Skin of body (tissue), 2 donors: ENCODE data around the gene NUDT3. TPM values are rescaled to one million over a fixed set of nuclear protein-coding genes. Genes with fewer than 3 reads are reported as not detected.
A peak's percentile ranks its signal among the peaks of the same experiment; 100 is the strongest.
"Not testable (repeated sequence)": the region's sequence is repeated elsewhere in the genome, so short reads cannot be mapped to it uniquely, and the experiment has no call there.

Source experiments
- DNase-seq: peaks from one replicate; lab custom pipeline; 2025; lab: John Stamatoyannopoulos, UW
- total RNA-seq: library from RNA; depleted of rRNA; stranded (reverse); fragments of >200 nt; gene quantifications from one replicate; pipeline ENCODE4 v1.2.3, GENCODE V29; 2014

Gene NUDT3
- total RNA-seq, 1 donor from 2014 or later, result 21.3 TPM

DNA sequence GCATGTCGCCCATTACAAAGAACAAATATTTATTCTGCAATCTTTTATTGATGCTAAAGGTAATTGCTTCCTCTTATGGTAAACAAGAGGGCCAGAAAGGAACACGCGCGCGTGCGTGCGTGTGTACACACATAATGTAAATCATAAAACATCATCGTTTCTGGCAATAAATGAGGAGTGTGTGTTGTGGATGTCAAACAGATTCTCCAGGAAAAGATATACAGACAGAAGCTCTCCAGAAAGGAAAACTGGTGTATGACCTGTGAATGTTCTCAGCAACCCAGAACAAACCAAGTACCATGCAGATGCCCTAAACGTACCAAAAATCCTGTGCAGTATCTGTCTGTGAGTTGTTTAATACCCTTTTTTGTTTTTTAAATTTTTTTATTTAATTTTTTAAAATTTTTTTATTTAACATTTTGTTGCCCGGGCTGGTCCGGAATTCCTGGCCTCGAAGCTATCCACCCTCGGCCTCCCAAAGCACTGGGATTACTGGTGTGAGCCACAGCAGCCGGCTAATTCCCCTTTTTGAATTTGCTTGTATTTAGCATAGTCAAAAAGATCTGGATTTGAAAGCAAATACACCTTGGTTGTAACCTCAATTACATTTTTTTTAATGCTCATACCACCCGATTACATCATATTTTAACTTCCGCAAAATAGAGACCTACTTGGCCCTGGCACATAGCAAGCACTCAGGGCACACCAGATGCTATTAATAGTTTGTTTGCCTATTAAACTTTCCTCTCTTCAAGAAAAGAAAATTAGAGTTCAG is 909 bp upstream of the NUDT3 start:
- DNase-seq, result no peak

DNA sequence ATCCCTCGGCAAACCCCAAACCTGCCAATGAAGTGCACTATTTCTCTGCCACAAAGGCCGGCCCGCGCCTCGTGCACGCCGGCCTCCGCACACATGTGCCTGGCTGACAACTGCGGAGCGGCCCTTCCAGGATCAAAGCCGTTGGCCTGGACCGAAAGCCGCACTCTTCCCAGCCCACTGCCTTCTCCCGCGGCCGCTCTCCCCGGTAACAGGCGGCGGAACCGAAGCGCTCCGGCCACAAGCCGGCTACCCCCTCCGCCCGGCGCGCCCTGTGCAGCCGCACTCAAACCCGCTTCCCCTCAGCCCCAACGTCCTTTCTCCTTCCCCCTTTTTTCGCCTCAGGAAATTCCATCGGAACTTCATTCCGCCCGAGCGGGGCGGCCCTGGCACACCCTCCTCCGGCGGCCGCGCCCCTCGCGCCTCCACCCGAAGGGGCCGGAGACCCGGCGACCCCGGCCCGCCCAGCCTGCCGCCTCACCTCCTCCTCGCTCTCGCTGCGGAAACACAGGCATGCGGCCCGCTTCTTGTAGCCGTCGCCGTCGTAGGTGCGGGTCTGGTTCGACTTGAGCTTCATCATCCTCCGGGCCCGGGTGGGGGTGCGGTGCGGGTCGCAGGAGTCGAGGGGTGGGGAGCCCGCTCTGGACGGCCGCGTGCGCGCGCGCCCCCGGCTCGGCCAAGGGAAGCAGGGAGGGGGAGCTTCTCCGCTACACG is 528 bp downstream of the NUDT3 start:
- DNase-seq, result peak; percentile 49

DNA sequence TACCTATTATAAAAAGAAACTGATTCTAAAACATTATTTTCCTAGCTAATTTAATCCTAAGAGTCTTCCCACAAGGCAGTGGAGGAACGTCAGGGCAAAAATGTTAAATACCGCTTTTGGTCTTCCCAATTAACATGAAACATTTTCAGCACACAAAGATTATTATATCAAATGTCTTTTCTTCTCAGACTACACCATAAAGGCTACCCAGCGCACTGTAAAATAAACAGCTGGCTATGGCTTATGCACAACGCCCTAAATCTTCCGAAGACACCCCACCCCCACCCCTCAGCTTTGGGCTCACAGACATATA is 1.0 kb downstream of the NUDT3 start:
- DNase-seq, result no peak

DNA sequence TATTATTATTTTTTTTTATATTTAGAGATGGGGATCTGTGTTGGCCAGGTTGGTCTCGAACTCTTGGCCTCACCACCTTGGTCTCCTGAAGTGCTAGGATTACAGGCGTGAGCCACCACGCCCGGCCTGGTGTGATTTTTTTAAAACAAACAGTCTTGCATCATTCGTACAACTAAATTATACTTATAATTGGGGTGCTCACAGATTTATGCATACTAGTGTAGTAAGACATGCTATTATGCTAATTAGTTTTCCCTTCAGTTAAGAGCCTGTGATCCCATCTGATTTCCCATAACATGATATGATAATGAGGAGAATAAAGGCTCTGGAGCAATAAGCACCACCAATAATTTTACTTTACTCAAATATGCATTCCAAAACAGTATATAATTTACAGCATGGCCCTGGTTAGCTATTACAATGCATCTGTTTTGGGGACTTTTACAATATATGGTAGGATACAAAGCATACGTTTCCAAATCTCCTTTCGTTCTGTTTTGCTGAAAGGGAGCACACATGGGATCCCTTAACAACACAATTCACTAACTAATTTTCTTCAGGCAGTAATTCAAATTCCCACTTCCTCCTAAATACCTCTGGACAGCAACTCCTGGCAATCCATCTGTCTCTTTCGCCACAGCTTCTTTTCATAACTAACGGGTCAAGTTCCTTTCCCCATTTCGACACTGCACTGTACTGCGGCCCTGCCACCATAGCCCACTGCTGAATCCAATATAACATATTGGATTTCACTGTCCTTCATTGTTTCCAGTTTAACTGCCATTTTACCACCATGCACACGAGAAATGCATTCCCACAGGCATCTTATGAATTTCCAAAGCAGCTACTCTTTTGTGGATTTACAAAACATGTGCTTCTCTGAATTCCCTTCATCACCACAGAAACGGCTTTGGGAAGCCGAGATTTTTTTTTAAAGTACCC is 1.7 kb downstream of the NUDT3 start:
- peak; percentile 53 for DNase-seq

DNA sequence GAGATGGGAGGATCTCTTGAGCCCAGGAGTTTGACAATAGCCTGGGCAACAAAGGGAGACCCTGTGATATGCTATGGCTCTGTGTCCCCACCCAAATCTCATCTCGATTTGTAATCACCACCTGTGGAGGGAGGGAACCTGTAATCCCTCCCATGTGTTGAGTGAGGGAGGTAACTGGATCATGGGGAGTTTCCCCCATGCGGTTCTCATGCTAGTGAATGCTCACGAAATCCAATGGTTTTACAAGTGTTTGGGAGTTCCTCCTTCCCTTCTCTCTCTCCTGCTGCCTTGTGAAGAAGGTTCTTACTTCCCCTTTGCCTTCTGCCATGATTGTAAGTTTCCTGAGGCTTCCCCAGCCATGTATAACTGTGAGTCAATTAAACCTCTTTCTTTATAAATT is 3.4 kb downstream of the NUDT3 start:
- no peak for DNase-seq

DNA sequence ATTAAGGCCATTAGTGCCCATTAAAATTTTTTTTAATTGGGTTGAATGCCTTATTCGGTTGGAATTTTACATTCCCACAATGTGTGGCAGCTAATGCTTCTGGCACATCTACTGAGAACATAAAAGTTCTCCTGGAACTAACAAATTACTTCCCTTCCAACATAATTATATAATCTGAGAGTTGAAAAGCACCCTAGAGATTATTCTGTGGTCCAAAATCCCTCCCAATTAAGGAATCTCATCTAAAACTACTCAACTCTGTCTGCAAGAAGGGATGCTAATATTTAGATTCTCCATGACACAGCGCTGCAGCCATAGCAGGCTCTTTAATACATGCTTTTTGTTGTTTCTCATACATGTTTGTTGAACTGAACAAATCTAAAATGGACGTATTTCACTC is 4.0 kb downstream of the NUDT3 start:
- DNase-seq, result no peak

DNA sequence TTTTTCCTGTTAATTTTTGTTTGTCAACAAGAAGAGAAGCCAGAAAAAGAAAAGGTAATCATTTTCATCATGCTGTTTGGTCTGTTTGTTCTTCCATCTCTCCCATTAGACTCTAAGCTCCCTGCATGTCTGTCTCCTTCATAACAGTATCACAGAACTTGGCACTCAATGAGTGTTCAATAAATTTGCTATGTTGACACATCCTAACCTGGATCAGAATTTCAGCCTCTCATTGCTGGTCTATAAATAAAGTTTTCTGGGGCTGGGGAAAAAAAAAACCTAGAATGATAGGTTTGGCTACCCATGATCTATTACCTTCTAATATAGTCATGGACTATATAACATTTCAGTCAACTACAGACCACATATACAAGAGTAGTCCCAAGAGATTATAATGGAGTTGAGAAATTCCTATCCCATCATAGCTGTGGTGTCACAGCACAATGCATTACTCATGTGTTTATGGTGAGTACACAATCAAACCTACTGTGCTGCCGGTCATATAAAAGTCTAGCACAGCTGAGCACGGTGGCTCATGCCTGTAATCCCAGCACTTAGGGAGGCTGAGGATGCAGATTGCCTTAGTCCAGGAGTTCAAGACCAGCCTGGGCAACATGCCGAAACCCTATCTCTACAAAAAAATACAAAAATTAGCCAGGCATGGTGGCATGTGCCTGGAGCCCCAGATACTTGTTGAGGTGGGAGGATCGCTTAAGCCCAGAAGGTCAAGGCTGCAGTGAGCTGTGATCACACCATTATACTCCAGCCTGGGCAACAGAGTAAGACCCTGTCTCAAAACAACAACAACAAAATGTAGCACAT is 5.9 kb downstream of the NUDT3 start:
- DNase-seq, result peak; percentile 14

DNA sequence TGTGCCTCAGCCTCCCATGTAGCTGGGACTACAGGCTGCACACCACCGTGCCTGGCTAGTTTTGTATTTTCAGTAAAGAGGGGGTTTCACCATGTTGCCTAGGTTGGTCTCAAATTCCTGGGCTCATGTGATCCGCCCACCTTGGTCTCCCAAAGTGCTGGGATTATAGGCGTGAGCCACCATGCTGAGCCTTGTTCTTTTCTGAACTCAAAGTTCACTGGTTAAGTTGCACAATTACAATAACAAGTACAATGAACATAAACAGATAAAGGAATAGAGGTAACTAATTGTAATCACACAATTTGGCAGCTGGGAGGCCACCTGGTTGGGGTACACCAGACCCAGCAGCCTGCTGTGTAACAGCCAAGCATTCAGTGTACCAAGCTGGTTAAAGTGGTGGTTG is 6.7 kb downstream of the NUDT3 start:
- no peak for DNase-seq

DNA sequence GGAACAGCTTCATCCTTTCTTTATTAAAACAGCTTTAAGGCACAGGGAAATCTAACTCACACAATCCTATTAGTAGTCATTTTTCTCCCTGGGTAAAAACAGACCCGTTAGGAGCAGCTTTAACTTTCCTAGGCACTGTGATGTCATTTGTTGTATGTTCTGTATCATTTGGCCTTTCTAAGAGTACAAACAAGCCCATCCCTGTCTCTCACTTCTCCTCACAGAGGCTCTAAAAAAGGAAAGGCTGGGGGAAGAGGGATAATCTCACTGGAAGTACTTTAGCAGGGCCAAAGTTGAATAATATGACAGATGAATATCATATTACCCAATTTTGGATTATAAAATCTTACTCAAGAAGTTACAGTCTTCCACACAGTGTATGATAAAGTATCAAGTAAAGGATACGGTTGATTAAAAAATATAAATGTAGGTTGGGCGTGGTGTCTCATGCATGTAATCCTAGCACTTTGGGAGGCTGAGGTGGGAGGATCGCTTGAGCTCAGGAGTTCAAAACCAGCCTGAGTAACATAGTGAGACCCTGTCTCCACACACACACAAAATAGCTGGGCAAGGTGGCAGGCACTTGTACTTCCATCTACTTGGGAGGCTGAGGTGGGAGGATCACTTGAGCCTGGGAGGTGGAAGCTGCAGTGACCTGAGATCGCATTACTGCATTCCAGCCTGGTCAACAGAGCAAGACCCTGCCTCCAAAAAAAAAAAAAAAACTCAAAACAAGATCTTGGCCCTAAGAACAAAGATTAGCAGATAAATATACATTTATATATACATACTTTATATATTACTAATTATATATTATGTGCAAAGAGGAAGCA is 7.9 kb downstream of the NUDT3 start:
- no peak for DNase-seq

DNA sequence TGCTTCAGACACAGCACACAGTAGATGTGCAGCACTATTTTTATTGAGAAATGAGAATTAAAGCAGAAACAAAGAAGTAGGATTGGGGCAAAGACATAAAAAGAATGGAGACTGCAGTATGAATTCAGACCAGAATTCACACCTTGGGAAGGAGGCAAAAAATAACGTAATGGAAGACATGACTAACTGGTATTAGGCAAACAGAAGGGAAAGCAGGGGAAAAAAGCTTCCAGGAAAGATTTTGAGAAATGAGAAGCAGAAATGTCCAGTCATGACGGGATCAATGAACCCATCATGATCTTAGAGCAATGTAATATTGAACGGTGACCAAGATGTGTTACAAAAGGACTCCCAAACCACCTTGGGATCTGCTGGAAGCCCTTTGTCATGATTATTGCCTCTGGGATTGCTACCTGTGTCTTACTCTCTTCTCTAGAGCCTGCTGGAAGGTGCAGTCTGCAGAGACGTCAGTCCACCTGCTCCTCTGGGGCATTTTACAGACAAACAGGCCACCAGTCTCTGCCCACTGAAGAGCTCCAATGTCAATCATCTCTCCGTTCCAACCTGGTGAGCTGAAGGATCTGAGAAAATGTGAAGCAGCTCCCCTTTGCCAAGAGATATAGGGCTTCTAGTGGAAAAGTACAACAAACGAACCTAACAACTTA is 8.7 kb downstream of the NUDT3 start:
- no peak for DNase-seq

DNA sequence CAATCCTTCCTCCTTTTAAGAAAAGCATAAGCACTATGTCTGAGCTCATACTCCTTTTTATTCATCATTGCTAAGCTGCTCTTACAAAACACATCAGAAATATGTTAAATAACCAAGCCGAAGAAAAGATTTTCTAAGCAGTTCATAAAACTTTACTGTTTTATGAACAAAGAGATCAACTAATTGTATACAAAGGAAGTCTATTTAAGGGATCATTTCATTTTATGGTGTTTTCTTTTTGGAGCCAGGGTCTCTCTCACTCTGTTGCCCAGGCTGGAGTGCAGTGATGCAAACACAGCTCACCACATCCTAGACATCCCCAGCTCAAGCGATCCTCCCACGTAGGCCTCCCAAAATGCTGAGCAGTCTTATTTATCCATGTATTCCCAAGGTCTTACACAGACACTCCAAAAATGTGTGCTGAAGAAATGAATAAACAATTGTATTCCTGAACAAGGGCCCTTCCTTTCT is 9.3 kb downstream of the NUDT3 start:
- no peak for DNase-seq

DNA sequence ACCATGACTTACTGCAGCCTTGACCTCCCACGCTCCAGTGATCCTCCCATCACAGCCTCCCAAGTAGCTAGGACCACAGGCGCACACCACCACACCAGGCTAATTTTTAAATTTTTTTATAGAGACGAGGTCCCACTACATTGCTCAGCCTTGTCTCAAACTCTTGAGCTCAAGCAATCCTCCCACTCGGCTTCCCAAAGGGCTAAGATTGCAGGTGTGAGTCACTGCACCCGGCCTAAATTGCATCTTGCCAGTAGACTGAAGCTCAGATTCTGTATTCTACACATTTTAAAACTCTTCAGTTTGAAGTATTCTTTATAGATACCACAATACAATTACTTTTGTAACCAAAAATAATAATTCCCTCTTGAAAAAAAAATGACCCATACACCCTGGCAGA is 11.4 kb downstream of the NUDT3 start:
- DNase-seq, result no peak

DNA sequence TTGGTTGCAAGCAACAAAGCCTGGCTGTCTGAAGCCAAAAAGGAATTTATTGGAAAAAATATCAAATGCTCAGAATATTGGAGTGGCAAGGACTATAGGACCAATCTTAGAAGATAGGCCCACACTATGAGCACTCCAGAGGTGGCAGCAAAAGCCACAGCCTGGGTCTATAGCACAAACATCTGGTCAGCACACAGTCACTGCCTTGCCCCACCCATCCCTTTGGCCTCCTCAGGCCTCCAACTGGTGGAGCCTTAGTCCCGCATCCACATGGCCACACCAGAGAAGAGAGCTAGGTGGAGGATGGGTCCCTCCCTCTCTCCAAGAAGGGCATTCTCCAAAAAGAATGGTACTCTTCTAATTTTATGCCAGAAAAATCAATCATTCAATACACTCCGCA is 14.0 kb downstream of the NUDT3 start:
- no peak for DNase-seq

DNA sequence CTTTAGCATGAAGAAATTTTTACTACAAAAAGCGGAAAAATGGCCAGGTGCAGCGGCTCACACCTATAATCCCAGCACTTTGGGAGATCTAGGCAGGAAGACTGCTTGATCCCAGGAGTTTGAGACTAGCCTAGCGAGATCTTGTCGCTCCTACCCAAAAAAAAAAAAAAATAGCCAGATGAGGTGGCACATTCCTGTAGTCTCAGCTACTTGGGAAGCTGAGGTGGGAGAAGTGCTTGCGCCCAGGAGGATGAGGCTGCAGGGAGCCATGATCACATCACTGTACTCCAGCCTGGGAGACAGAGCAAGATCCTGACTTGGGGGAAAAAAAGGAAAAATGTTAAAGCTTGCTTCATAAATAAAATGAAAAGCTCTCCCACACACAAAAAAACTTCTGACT is 14.5 kb downstream of the NUDT3 start:
- no peak for DNase-seq

DNA sequence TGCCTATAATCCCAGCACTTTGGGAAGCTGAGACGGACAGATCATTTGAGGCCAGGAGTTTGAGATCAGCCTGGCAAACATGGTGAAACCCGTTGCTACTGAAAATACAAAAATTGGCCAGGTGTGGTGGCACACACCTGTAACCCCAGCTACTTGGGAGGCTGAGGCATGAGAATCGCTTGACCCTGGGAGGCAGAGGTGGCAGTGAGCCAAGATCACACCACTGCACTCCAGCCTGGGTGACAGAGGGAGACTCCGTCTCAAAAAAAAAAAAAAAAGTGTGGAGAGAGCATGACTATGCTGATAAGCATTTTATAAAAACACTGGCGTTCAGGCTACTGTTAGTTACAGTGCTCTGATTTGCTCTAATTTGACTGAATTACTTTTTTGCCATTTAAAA is 14.9 kb downstream of the NUDT3 start:
- not testable (repeated sequence) for DNase-seq

DNA sequence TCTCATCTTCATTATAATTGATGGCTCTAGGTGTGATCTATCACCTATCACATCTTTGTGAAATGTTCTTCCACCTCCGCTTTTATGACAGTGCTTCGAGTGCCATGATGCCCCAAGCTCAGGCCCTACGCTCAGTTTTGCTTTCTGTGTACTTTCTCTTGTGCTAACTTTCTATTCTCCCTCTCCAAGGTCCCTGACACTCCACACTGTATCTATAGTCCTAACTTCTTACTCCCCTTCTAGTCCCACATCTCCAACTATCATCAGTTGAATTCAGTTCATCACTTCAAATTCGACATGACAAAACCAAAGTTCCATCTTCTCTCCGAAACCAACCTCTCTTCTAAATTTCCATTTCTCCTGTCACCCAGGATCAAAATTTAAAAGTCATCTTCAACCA is 16.6 kb downstream of the NUDT3 start:
- no peak for DNase-seq

DNA sequence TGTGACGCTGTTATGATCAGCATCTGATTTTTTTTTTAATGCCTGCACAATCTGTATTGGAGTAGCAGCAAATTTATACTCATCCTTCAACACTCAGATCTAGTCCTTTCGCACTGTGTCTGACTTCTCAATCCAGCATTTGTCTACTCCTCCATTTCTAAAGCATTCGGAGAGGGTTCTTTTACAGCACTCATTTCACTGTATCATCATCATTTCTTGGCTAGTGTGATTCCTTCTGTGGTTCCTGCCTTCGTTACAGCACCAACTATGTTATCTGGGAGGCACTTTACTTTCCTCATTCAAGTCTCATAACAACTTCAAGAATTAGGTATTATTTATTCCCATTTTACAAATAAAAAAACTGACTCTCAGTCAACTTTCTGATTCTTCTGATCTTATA is 18.0 kb downstream of the NUDT3 start:
- DNase-seq, result no peak

DNA sequence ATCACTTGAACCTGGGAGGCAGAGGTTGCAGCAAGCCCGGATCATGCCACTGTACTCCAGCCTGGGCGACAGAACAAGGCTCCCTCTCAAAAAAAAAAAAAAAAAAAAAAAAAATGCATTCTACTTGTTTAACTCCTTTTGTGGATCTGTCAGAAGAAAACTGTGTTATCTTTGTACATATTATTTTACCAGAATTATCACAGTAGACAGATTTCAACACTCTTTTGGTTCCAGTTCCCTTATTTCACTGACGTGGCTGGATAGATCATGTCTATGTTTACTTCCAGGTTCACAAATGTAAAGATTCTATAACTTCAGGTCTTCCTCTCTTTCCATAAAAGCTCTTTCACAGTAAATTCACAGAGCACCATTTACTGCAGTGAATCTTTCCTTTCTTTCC is 18.4 kb downstream of the NUDT3 start:
- DNase-seq, result no peak

DNA sequence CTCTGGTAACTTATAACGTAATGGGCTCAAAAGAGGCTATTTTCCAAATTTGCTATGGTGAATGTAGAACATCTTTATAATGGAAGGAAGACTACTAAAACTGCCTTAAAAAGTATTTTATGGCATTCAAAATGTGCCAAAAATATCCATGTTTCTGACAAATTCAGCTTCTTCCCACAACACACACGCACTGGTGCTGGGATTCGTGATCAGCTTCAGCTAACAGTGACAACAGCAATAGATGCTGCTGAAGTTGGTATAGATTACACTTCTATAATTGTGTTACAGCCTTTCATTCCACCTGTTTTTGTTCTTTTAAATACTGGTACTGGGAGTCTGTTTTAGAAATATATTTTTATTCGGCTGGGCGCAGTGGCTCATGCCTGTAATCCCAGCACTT is 19.0 kb downstream of the NUDT3 start:
- no peak for DNase-seq

DNA sequence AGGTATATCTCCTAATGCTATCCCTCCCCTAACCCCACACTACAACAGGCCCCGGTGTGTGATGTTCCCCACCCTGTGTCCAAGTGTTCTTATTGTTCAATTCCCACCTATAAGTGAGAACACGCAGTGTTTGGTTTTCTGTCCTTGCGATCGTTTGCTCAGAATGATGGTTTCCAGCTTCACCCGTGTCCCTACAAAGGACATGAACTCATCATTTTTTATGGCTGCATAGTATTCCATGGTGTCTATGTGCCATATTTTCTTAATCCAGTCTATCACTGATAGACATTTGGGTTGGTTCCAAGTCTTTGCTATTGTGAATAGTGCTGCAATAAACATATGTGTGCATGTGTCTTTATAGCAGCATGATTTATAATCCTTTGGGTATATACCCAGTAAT is 20.6 kb downstream of the NUDT3 start:
- not testable (repeated sequence) for DNase-seq
